PC-3 (cell line): ENCODE results near the gene TSPAN9. TPM values are rescaled to one million over a fixed set of nuclear protein-coding genes. Genes with fewer than 3 reads are reported as not detected.

Source experiments
- ATAC-seq: fragments of 200-7000 bp; cut with Tn5 transposase; 2 replicates; pipeline ENCODE4 v1.9.1; 2020; ENCODE audit warnings: mild to moderate bottlenecking, moderate library complexity
- BruUV-seq: library from RNA; stranded (reverse); fragments of 400-500 nt; replicated peaks from 2 replicates; lab custom pipeline; 2021; lab: Mats Ljungman, UMichigan
- CTCF ChIA-PET: fragments of 300-600 bp; sonication (Branson Sonifier 250); formaldehyde crosslinking; loops from one replicate; lab custom pipeline; 2022; ENCODE audit warnings: antibody characterized with exemption; lab: Charles Lee
- POLR2A ChIA-PET: fragments of 300-600 bp; sonication (Branson Sonifier 250); formaldehyde crosslinking; loops from one replicate; lab custom pipeline; 2022; ENCODE audit warnings: antibody characterized with exemption; ENCODE audit not compliant: unreplicated experiment; lab: Charles Lee
- DNase-seq: peaks from one replicate; pipeline ENCODE4 v3.0.0-alpha.2; 2015
- H2AFZ ChIP-seq: fragments of 300-600 bp; sonication (generic); 2 replicates; pipeline ENCODE4 v1.6.0; 2016; ENCODE audit warnings: antibody characterized with exemption, low read length
- H3F3A ChIP-seq: fragments of 300-600 bp; sonication (generic); one replicate; pipeline ENCODE4 v1.6.0; 2017; ENCODE audit warnings: antibody characterized with exemption, low read length, control low read depth, mild to moderate bottlenecking; ENCODE audit not compliant: unreplicated experiment
- H3K27ac ChIP-seq: fragments of 300-600 bp; sonication (generic); 2 replicates; pipeline ENCODE4 v1.5.1; 2016; ENCODE audit warnings: mild to moderate bottlenecking, low read length
- H3K27me3 ChIP-seq: fragments of 300-600 bp; sonication (generic); 2 replicates; pipeline ENCODE4 v1.6.1; 2016; ENCODE audit warnings: low read length, mixed read lengths
- H3K36me3 ChIP-seq: fragments of 300-600 bp; sonication (generic); 2 replicates; pipeline ENCODE4 v1.6.1; 2016; ENCODE audit warnings: low read depth, mixed run types, low read length, mixed read lengths
- H3K4me1 ChIP-seq: fragments of 300-600 bp; sonication (generic); 2 replicates; pipeline ENCODE4 v1.5.1; 2016; ENCODE audit warnings: low read length; ENCODE audit not compliant: insufficient read depth
- H3K4me2 ChIP-seq: fragments of 300-600 bp; sonication (generic); 2 replicates; pipeline ENCODE4 v1.6.0; 2016; ENCODE audit warnings: low read length
- H3K4me3 ChIP-seq: fragments of 300-600 bp; sonication (generic); 2 replicates; pipeline ENCODE4 v1.5.1; 2016; ENCODE audit warnings: mild to moderate bottlenecking, low read length, mixed read lengths
- H3K79me2 ChIP-seq: fragments of 300-600 bp; sonication (generic); 2 replicates; pipeline ENCODE4 v1.6.1; 2017; ENCODE audit warnings: low read length, mixed read lengths
- H3K9ac ChIP-seq: fragments of 300-600 bp; sonication (generic); 2 replicates; pipeline ENCODE4 v1.6.0; 2016; ENCODE audit warnings: mild to moderate bottlenecking, low read length
- H3K9me2 ChIP-seq: fragments of 300-600 bp; sonication (generic); replicated peaks from 2 replicates; pipeline ENCODE4 v1.6.1; 2016; ENCODE audit warnings: mixed run types, low read length, mixed read lengths
- H3K9me3 ChIP-seq: fragments of 300-600 bp; sonication (generic); 2 replicates; pipeline ENCODE4 v1.6.1; 2016; ENCODE audit warnings: low read length, mixed read lengths
- H4K20me1 ChIP-seq: fragments of 300-600 bp; sonication (generic); 2 replicates; pipeline ENCODE4 v1.6.1; 2016; ENCODE audit warnings: low read length, mixed read lengths
- EZH2 ChIP-seq: fragments of 300-600 bp; sonication (generic); IDR thresholded peaks from one replicate; pipeline ENCODE4 v1.6.1; 2017; ENCODE audit warnings: antibody characterized with exemption, mild to moderate bottlenecking, low read length; ENCODE audit not compliant: unreplicated experiment
- EZH2phosphoT487 ChIP-seq: fragments of 300-600 bp; sonication (generic); IDR thresholded peaks from 2 replicates; pipeline ENCODE4 v1.6.1; 2018; ENCODE audit warnings: mild to moderate bottlenecking, antibody characterized with exemption, low read length, borderline replicate concordance
- intact Hi-C: fragments of 100-400 bp; cut with micrococcal nuclease; formaldehyde crosslinking; loops from 2 replicates; pipeline ENCODE4 v1.9.0; 2023
- total RNA-seq: library from RNA; depleted of rRNA; stranded (reverse); fragments of >200 nt; gene quantifications from 2 replicates; pipeline ENCODE4 v1.2.3, GENCODE V29; 2014; rRNA removed
- TF ChIP-seq, protein P1 (sequence below): fragments of 300-600 bp; sonication (generic); conservative IDR thresholded peaks from 2 replicates; pipeline ENCODE4 v1.5.1; 2017; ENCODE audit warnings: antibody characterized with exemption, low read depth, mild to moderate bottlenecking, low read length

Gene TSPAN9
- total RNA-seq, 1 experiment from 2014 or later = 6.2 TPM

DNA sequence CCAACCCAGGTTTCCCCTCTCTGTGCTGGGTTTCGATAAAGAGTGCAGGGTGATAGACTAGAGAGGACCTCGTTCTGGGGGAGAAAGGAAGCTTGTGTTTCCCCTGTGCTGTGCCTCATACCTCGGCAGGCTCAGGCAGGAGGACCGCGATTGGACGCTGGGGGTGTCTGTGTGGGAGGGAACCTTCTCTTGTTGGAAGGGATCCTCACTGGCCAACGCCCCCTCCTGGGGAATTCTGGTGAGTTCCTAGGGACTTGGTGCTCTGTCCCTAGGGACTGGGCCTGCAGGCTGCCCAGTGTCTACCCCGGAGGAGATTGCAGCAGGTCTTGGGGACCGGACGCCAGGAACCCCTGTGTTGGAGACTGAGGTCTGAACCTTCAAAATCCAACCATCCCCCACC, 256.4 kb downstream of the TSPAN9 start:
- CTCF ChIA-PET = no interaction called here
- no peak overlapping the region for H3K4me2 ChIP-seq
- no peaks in the 10 kb centered on the region for H4K20me1 ChIP-seq
- H3K9me2 ChIP-seq = no peaks in the 10 kb centered on the region
- no peak overlapping the region for H3K4me3 ChIP-seq
- H3K27ac ChIP-seq = no peak overlapping the region
- no peak overlapping the region for H3K9ac ChIP-seq
- no peaks in the 10 kb centered on the region for H3K9me3 ChIP-seq
- DNase-seq = peak; percentile 22
- no peak overlapping the region for H2AFZ ChIP-seq
- H3K4me1 ChIP-seq = no peaks in the 10 kb centered on the region
- no peaks in the 10 kb centered on the region for H3K79me2 ChIP-seq
- no peaks in the 10 kb centered on the region for H3F3A ChIP-seq
- intact Hi-C loops = no loop called here
- no peak for TF ChIP-seq EZH2
- TF ChIP-seq, protein P1, sequence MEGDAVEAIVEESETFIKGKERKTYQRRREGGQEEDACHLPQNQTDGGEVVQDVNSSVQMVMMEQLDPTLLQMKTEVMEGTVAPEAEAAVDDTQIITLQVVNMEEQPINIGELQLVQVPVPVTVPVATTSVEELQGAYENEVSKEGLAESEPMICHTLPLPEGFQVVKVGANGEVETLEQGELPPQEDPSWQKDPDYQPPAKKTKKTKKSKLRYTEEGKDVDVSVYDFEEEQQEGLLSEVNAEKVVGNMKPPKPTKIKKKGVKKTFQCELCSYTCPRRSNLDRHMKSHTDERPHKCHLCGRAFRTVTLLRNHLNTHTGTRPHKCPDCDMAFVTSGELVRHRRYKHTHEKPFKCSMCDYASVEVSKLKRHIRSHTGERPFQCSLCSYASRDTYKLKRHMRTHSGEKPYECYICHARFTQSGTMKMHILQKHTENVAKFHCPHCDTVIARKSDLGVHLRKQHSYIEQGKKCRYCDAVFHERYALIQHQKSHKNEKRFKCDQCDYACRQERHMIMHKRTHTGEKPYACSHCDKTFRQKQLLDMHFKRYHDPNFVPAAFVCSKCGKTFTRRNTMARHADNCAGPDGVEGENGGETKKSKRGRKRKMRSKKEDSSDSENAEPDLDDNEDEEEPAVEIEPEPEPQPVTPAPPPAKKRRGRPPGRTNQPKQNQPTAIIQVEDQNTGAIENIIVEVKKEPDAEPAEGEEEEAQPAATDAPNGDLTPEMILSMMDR = 0 out of 2 replicates have a peak, but pooled peaks have one; percentile 17
- no TSS peak for BruUV-seq
- no peaks in the 10 kb centered on the region for H3K36me3 ChIP-seq
- H3K27me3 ChIP-seq = no peaks in the 10 kb centered on the region
- POLR2A ChIA-PET = no interaction called here
- ATAC-seq = no peak; the same call in 1 of the 2 replicates

DNA sequence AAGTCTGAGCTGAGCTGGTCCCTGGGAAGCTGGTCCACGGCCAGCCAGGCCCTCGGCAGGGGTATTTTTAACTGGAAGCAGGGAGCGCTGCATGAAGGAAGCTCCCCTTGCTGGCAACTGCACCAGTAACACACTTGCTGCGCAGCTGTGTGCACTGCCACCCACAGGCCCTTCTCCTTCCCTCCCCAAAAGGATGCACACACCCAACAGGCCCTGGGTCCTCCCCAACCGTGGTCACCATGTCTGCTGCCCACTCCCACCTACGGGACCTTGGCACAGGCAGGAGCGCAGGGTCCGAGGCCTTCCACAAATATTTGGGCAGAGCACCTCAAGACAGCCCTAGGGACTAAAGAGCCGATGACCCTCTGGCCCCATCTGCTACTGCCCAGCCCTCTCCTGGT, 256.8 kb downstream of the TSPAN9 start:
- ChIA-PET CTCF (no interaction called here), POLR2A (no interaction called here)
- no peaks in the 10 kb centered on the region for H3F3A ChIP-seq
- no peaks in the 10 kb centered on the region for H4K20me1 ChIP-seq
- no peak overlapping the region for H2AFZ ChIP-seq
- no peak overlapping the region for H3K9ac ChIP-seq
- H3K9me3 ChIP-seq = no peaks in the 10 kb centered on the region
- H3K4me2 ChIP-seq = no peak overlapping the region
- intact Hi-C loops = no loop called here
- BruUV-seq = no TSS peak
- no peaks in the 10 kb centered on the region for H3K79me2 ChIP-seq
- no peak overlapping the region for H3K4me3 ChIP-seq
- no peak for ATAC-seq
- no peak overlapping the region for H3K27ac ChIP-seq
- H3K9me2 ChIP-seq = no peaks in the 10 kb centered on the region
- TF ChIP-seq, protein P1 = no peak
- TF ChIP-seq EZH2 (no peak), EZH2phosphoT487 (no peak)
- H3K27me3 ChIP-seq = no peaks in the 10 kb centered on the region
- DNase-seq = no peak
- H3K36me3 ChIP-seq = no peaks in the 10 kb centered on the region
- no peaks in the 10 kb centered on the region for H3K4me1 ChIP-seq

DNA sequence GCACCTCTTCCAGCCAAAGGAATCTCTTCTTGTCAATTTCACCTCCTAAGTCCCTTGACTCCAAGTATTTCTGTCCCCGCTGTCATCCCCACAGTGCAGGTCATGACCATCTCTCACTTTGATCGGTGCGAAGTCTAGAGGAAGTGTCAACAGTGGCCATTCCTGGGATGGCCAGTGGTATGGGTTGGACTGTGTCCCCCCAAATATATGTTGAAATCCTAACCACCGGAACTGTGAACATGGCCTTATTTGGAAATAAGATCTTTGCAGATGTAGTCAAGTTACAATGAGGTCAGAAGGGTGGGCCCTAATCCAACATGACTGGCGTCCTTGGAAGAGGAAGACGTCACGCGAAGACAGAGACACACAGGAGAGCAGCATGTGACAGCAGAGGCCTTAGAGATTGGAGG, 257.9 kb downstream of the TSPAN9 start:
- Histone ChIP-seq H3K79me2 (no peaks in the 10 kb centered on the region), H3K27ac (no peak overlapping the region), H3K4me2 (no peak overlapping the region), H4K20me1 (no peaks in the 10 kb centered on the region), H3K36me3 (no peaks in the 10 kb centered on the region), H3K9me3 (no peaks in the 10 kb centered on the region), H3K9ac (no peak overlapping the region), H2AFZ (no peak overlapping the region), H3K9me2 (no peaks in the 10 kb centered on the region), H3F3A (no peaks in the 10 kb centered on the region), H3K4me3 (no peak overlapping the region), H3K4me1 (no peaks in the 10 kb centered on the region), H3K27me3 (no peaks in the 10 kb centered on the region)
- POLR2A ChIA-PET = no interaction called here
- no TSS peak for BruUV-seq
- DNase-seq = no peak
- CTCF ChIA-PET = no interaction called here
- no peak for ATAC-seq
- intact Hi-C loops = no loop called here
- TF ChIP-seq EZH2 (no peak), EZH2phosphoT487 (no peak)
- TF ChIP-seq, protein P1 = no peak

Other genes with a start within 250 kb of the TSPAN9 start
- gene NRIP2, start 242.3 kb upstream of the TSPAN9 start, total RNA-seq = not detected in 2 replicates
- not detected in 2 replicates for gene TEX52, start 220.3 kb upstream of the TSPAN9 start, total RNA-seq
- gene FOXM1, start 200.2 kb upstream of the TSPAN9 start, total RNA-seq = 71.4 and 88.6 TPM in 2 replicates
- 42.0 and 43.3 TPM in 2 replicates for gene RHNO1, start 200.2 kb upstream of the TSPAN9 start, total RNA-seq
- 19.8 and 22.6 TPM in 2 replicates for gene TULP3, start 186.5 kb upstream of the TSPAN9 start, total RNA-seq
- gene TEAD4, start 118.0 kb upstream of the TSPAN9 start, total RNA-seq = 22.3 and 27.7 TPM in 2 replicates